ENCODE data around the gene TMEM245. TPM values are rescaled to one million over a fixed set of nuclear protein-coding genes. Genes with fewer than 3 reads are reported as not detected.

The TMEM245 gene
- total RNA-seq, 1 donor from 2014 or later = 24.0 TPM

DNA sequence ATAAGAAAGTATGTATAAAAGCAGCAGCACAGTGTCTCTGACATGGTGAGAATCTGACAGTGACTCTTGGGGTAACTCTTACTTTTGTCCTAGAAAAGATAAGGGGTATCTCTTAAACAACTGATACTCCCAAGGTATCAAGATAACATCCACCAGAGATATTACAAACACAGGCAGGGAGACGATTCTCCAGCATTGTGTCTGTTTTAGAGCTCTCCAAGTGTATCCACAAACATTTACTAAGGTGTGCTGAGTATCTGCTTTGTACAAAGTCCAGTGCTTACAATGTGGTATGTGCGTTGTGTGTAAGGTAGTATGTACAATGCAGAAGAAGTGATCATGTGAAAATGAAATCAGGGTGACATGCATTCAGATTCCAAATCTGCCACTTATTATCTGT lies 4.4 kb upstream of the TMEM245 start:
- H3K27me3 Mint-ChIP-seq (ENCODE audit: low read depth) = peaks cover 4% of the 10 kb centered on the region
- peaks cover 10% of the 10 kb centered on the region for H3K4me1 Mint-ChIP-seq (ENCODE audit: low read depth)
- intact Hi-C loops (cut with micrococcal nuclease) = no loop called here
- no peak for DNase-seq (ENCODE audit: low spot score)
- H3K4me3 Mint-ChIP-seq (ENCODE audit: low read depth) = no peak overlapping the region
- no peak overlapping the region for H3K27ac Mint-ChIP-seq
- H3K36me3 Mint-ChIP-seq (ENCODE audit: low read depth) = no peaks in the 10 kb centered on the region
- H3K9me3 Mint-ChIP-seq = no peaks in the 10 kb centered on the region

DNA sequence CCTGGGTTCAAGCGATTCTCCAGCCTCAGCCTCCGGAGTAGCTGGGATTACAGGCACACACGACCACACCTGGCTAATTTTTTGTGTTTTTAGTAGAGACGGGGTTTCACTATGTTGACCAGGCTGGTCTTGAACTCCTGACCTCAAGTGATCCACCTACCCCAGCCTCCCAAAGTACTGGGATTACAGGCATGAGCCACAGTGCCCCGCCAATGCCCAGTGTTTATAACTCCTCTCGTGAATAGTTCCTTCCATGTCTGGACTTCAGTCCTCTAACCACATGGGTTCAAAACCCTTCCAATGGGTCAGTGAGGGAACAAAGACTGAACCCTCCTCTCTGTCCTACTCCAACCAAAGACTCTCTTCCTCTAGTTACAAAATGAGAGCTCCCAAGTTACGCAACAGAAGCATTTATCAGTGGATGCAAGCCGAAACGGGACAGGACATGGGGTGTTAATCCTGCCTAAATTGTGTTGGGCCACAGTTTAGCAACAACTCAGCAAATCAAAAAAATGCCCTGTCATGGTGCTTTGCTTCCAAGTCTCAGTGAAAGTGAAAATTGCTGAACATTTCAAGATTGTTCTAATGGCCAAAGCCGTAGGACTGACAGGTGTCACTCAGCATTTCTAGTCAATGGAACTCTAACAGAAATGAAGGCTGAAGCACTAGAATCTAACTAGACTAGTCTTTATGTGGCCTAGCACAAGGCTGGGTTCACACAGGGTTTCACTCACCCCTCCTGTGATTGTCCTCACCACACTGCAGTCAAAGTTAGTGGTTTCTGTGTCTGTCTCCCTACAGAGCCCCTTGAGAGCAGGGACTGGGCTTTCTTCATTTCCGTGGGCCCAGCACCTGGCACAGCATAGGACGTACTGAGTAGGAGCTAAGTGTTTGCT lies 3.2 kb upstream of the TMEM245 start:
- peaks cover 6% of the 10 kb centered on the region for H3K36me3 Mint-ChIP-seq (ENCODE audit: low read depth)
- H3K27ac Mint-ChIP-seq = no peak overlapping the region
- H3K4me1 Mint-ChIP-seq (ENCODE audit: low read depth) = peaks cover 18% of the 10 kb centered on the region
- H3K4me3 Mint-ChIP-seq (ENCODE audit: low read depth) = no peak overlapping the region
- no peaks in the 10 kb centered on the region for H3K9me3 Mint-ChIP-seq
- H3K27me3 Mint-ChIP-seq (ENCODE audit: low read depth) = peaks cover 4% of the 10 kb centered on the region
- DNase-seq (ENCODE audit: low spot score) = no peak
- intact Hi-C loops (cut with micrococcal nuclease) = no loop called here

- DNase-seq (ENCODE audit: low spot score) = no peak
- no peaks in the 10 kb centered on the region for H3K9me3 Mint-ChIP-seq
- no peak overlapping the region for H3K4me3 Mint-ChIP-seq (ENCODE audit: low read depth)
- peaks cover 4% of the 10 kb centered on the region for H3K27me3 Mint-ChIP-seq (ENCODE audit: low read depth)
- H3K4me1 Mint-ChIP-seq (ENCODE audit: low read depth) = peaks cover 26% of the 10 kb centered on the region
- H3K27ac Mint-ChIP-seq = no peak overlapping the region
- peaks cover 18% of the 10 kb centered on the region for H3K36me3 Mint-ChIP-seq (ENCODE audit: low read depth)
- intact Hi-C loops (cut with micrococcal nuclease) = loop anchor here (2.0 kb wide), 1 partner anchor 75 kb away; no protein-coding TSS in a partner anchor
Measured at GRCh38 chr9:109121232-109121796, 1.6 kb upstream of the TMEM245 start.

DNA sequence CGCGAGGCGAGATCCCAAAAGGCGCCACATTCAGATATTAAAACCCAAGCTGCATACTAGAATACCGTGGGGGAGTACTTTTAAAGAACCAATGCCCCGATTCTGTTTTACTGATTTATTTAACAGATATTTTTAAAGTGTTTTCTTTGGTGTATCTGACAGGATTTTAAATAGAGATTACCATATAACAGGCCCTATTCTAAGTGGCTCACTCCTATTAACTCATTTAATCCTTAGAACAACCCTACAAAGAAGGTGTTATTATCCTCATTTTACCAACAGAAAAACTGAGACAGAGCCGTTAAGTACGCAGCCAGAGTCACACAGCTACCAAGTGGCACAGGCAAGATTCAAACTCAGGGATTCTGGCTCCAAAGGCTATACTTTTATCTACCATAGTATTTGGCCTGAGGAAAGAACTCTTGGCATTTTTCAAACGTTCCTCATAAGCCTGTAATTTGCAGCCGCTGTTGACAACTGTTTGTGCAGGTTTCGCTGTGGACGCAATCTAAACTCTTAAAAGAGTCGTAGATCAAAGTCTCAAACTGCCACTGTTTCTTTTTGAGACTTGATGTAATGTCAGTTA lies 550 bp upstream of the TMEM245 start:
- intact Hi-C loops (cut with micrococcal nuclease) = loop anchor here (1.0 to 2.0 kb wide), 3 partner anchors 10 to 107 kb away; partner anchors contain the start of gene CTNNAL1
- peak overlapping the region; percentile 38 for H3K27ac Mint-ChIP-seq
- H3K9me3 Mint-ChIP-seq = no peaks in the 10 kb centered on the region

GRCh38 chr9:109118808-109119438 lies 824 bp downstream of the TMEM245 start:
- H3K36me3 Mint-ChIP-seq (ENCODE audit: low read depth) = peaks cover 36% of the 10 kb centered on the region
- peak overlapping the region; percentile 84 for H3K4me3 Mint-ChIP-seq (ENCODE audit: low read depth)
- DNase-seq (ENCODE audit: low spot score) = no peak
- H3K4me1 Mint-ChIP-seq (ENCODE audit: low read depth) = peaks cover 43% of the 10 kb centered on the region
- H3K27me3 Mint-ChIP-seq (ENCODE audit: low read depth) = no peaks in the 10 kb centered on the region
- peak overlapping the region; percentile 83 for H3K27ac Mint-ChIP-seq
- no peaks in the 10 kb centered on the region for H3K9me3 Mint-ChIP-seq
- intact Hi-C loops (cut with micrococcal nuclease) = loop anchor here (1.0 to 10.0 kb wide), 5 partner anchors 18 to 1834 kb away; partner anchors contain the start of genes ABITRAM, ELP1, RAD23B and TXN

More for the DNA sequence above, 550 bp upstream of the TMEM245 start:
- peaks cover 4% of the 10 kb centered on the region for H3K27me3 Mint-ChIP-seq (ENCODE audit: low read depth)
- H3K36me3 Mint-ChIP-seq (ENCODE audit: low read depth) = peaks cover 24% of the 10 kb centered on the region
- H3K4me1 Mint-ChIP-seq (ENCODE audit: low read depth) = peaks cover 32% of the 10 kb centered on the region
- peak overlapping the region; percentile 84 for H3K4me3 Mint-ChIP-seq (ENCODE audit: low read depth)
- DNase-seq (ENCODE audit: low spot score) = no peak

- H3K4me1 Mint-ChIP-seq (ENCODE audit: low read depth) = peaks cover 46% of the 10 kb centered on the region
- peaks cover 40% of the 10 kb centered on the region for H3K36me3 Mint-ChIP-seq (ENCODE audit: low read depth)
- intact Hi-C loops (cut with micrococcal nuclease) = loop anchor here (1.0 to 10.0 kb wide), 3 partner anchors 17 to 1833 kb away; partner anchors contain the start of genes RAD23B and TXN
- peak overlapping the region; percentile 83 for H3K27ac Mint-ChIP-seq
- H3K4me3 Mint-ChIP-seq (ENCODE audit: low read depth) = peak overlapping the region; percentile 84
- H3K9me3 Mint-ChIP-seq = no peaks in the 10 kb centered on the region
- DNase-seq (ENCODE audit: low spot score) = peak; percentile 50
- H3K27me3 Mint-ChIP-seq (ENCODE audit: low read depth) = no peaks in the 10 kb centered on the region
Measured at GRCh38 chr9:109117856-109118807, 1.6 kb downstream of the TMEM245 start.

DNA sequence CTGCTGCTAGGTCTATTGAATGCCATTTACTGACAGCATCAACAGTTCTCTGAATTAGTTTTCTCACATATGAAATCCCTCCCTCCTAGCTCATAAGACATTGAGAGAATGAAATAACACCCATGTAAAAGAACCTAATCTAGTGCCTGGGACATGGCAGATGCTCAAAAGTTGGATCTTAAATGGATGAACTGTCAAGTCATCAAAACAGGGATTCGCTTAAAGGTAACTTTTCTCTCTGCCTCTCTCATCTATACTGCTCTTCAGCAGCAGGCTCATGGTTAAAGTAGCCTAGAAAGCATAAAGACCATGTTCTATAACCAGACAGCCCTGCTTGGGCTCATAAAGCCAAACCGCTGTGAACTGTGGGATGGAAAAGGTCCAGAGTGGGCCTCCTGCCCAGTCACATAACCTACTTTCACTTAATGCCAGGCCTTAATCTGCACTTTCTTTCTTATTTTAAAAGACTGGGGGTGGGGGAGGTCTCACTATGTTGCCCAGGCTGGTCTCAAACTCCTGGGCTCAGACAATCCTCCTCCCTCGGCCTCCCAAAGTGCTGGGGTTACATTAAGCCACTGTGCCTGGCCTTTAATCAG lies 3.7 kb downstream of the TMEM245 start:
- H3K27me3 Mint-ChIP-seq (ENCODE audit: low read depth) = no peaks in the 10 kb centered on the region
- peaks cover 40% of the 10 kb centered on the region for H3K36me3 Mint-ChIP-seq (ENCODE audit: low read depth)
- no peaks in the 10 kb centered on the region for H3K9me3 Mint-ChIP-seq
- H3K4me1 Mint-ChIP-seq (ENCODE audit: low read depth) = peaks cover 53% of the 10 kb centered on the region
- DNase-seq (ENCODE audit: low spot score) = no peak
- intact Hi-C loops (cut with micrococcal nuclease) = loop anchor here (10.0 kb wide), 2 partner anchors 1139 to 1831 kb away; partner anchors contain the start of genes RAD23B and TXN
- H3K27ac Mint-ChIP-seq = no peak overlapping the region
- peak overlapping the region; percentile 21 for H3K4me3 Mint-ChIP-seq (ENCODE audit: low read depth)

DNA sequence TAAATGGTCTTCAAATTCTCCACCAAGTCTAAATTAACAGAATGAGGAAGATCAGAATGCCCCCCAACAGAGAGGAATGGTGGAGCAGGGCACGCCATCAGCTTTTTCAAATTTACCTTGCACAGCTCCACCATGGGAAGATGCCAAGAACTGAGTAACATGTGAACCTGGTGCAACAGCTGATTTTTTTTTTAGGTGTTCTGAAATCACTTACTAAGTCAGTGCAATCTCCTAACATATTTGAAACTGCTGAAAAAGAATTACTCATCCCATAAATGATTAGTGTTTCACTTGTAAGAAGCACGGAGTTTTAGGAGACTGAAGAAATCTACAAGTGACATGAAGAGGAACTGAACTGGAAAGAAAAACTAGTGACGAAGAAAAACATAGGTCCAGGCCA lies 5.1 kb downstream of the TMEM245 start:
- H3K4me1 Mint-ChIP-seq (ENCODE audit: low read depth) = peaks cover 61% of the 10 kb centered on the region
- intact Hi-C loops (cut with micrococcal nuclease) = loop anchor here (10.0 kb wide), 2 partner anchors 1140 to 1830 kb away; partner anchors contain the start of genes RAD23B and TXN
- no peak for DNase-seq (ENCODE audit: low spot score)

DNA sequence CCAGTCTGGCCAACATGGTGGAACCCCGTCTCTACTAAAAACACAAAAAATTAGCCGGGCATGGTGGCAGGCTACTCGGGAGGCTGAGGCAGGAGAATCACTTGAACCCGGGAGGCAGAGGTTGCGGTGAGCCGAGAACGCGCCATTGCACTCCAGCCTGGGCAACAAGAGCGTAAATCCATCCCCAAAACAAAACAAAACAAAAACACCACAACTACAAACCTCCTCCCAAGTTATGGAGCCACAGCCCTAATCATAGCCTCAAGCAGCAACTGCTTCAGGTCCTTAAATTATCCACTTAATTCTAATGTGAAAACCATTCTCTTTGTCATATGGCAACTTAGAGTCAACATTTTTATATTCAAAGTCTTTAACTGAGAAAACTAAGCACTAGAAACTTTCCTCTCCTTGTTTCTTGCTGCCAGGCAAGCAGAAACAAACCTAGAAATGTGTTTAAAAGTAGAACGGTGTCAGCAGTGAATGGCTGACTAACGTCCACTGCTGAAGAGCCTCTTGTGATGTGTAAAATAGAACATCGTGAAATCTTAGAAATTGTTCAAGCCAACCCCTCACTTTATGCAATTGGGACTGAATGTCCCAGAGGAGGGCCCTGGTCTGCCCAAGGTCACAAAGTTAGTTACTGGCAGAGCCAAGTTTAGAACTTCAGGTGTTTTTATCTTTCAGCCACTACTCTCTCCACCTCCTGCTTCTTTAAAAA lies 5.7 kb downstream of the TMEM245 start:
- intact Hi-C loops (cut with micrococcal nuclease) = loop anchor here (10.0 kb wide), 2 partner anchors 1141 to 1829 kb away; partner anchors contain the start of genes RAD23B and TXN
- no peaks in the 10 kb centered on the region for H3K9me3 Mint-ChIP-seq
- no peaks in the 10 kb centered on the region for H3K27me3 Mint-ChIP-seq (ENCODE audit: low read depth)
- no peak for DNase-seq (ENCODE audit: low spot score)
- H3K27ac Mint-ChIP-seq = peak overlapping the region; percentile 56
- H3K36me3 Mint-ChIP-seq (ENCODE audit: low read depth) = peaks cover 40% of the 10 kb centered on the region
- H3K4me3 Mint-ChIP-seq (ENCODE audit: low read depth) = no peak overlapping the region
- H3K4me1 Mint-ChIP-seq (ENCODE audit: low read depth) = peaks cover 64% of the 10 kb centered on the region

More for the DNA sequence above, 5.1 kb downstream of the TMEM245 start:
- Mint-ChIP-seq H3K36me3 (ENCODE audit: low read depth) (peaks cover 40% of the 10 kb centered on the region), H3K4me3 (ENCODE audit: low read depth) (no peak overlapping the region), H3K9me3 (no peaks in the 10 kb centered on the region), H3K27me3 (ENCODE audit: low read depth) (no peaks in the 10 kb centered on the region), H3K27ac (peak overlapping the region; percentile 56)

- Mint-ChIP-seq H3K27me3 (ENCODE audit: low read depth) (no peaks in the 10 kb centered on the region), H3K4me1 (ENCODE audit: low read depth) (peaks cover 65% of the 10 kb centered on the region), H3K9me3 (no peaks in the 10 kb centered on the region), H3K4me3 (ENCODE audit: low read depth) (no peak overlapping the region), H3K27ac (no peak overlapping the region), H3K36me3 (ENCODE audit: low read depth) (peaks cover 34% of the 10 kb centered on the region)
- DNase-seq (ENCODE audit: low spot score) = no peak
- intact Hi-C loops (cut with micrococcal nuclease) = loop anchor here (10.0 kb wide), 2 partner anchors 1142 to 1828 kb away; partner anchors contain the start of genes RAD23B and TXN
Measured at GRCh38 chr9:109113254-109113653, 6.5 kb downstream of the TMEM245 start.

Data from activated T-helper 2 cell treated with anti-CD3 and anti-CD28 coated beads, Interferon-gamma antibody, Interleukin-2, Interleukin-4, amounts not matched to agents 10 μg/mL and 5 μg/mL and 100 μg/mL, durations not matched to agents 14 hours and 24 hours and 36 hours (primary cell).